SU-DHL-6 (cell line): ENCODE results near the gene WASF1.

Experiments
- H2AFZ ChIP-seq: fragments of 200-600 bp; sonication (generic); 2 replicates; pipeline ENCODE4 v1.6.1; 2014; ENCODE audit warnings: low read depth, mild to moderate bottlenecking, moderate library complexity, mixed read lengths, antibody characterized with exemption, low read length; ENCODE audit not compliant: severe bottlenecking
- H3F3A ChIP-seq: fragments of 200-600 bp; shearing (Covaris generic); 2 replicates; pipeline ENCODE4 v1.6.0; 2016; ENCODE audit warnings: antibody characterized with exemption, mild to moderate bottlenecking; ENCODE audit not compliant: insufficient read depth
- H3K27ac ChIP-seq: fragments of 200-600 bp; sonication (generic); 2 replicates; pipeline ENCODE4 v1.5.1; 2016; ENCODE audit warnings: low read depth, mild to moderate bottlenecking, low read length, moderate library complexity, mixed read lengths
- H3K27me3 ChIP-seq: fragments of 200-600 bp; sonication (generic), shearing (Covaris generic); 2 replicates; pipeline ENCODE4 v1.6.0; 2014; ENCODE audit warnings: mild to moderate bottlenecking, low read length
- H3K36me3 ChIP-seq: fragments of 200-600 bp; sonication (generic); 2 replicates; pipeline ENCODE4 v1.6.1; 2014; ENCODE audit warnings: mild to moderate bottlenecking, low read length, mixed read lengths
- H3K4me2 ChIP-seq: fragments of 300-600, 200-600 bp; shearing (Covaris generic), sonication (generic); 2 replicates; pipeline ENCODE4 v1.6.0; 2014; ENCODE audit warnings: low read length, low read depth, mild to moderate bottlenecking; ENCODE audit not compliant: poor library complexity, severe bottlenecking
- H3K4me3 ChIP-seq: fragments of 200-600 bp; sonication (generic); 2 replicates; pipeline ENCODE4 v1.5.1; 2014; ENCODE audit warnings: antibody characterized with exemption, low read length, mild to moderate bottlenecking, mixed read lengths; ENCODE audit not compliant: insufficient read depth, poor library complexity, severe bottlenecking
- H3K79me2 ChIP-seq: fragments of 200-600 bp; sonication (generic); 2 replicates; pipeline ENCODE4 v1.6.1; 2014; ENCODE audit warnings: mild to moderate bottlenecking, low read length, moderate library complexity; ENCODE audit not compliant: insufficient read depth
- H3K9ac ChIP-seq: fragments of 200-600 bp; sonication (generic); 2 replicates; pipeline ENCODE4 v1.7.0; 2014; ENCODE audit warnings: mild to moderate bottlenecking, low read length
- H3K9me2 ChIP-seq: fragments of 200-600 bp; sonication (generic); replicated peaks from 2 replicates; pipeline ENCODE4 v1.6.1; 2014; ENCODE audit warnings: low read length; ENCODE audit not compliant: insufficient read depth
- H3K9me3 ChIP-seq: fragments of 200-600 bp; sonication (generic); 2 replicates; pipeline ENCODE4 v1.6.1; 2014; ENCODE audit warnings: low read length, mixed read lengths; ENCODE audit not compliant: insufficient read depth
- H4K20me1 ChIP-seq: fragments of 200-600 bp; sonication (generic); 2 replicates; pipeline ENCODE4 v1.6.1; 2014; ENCODE audit warnings: low read depth, mild to moderate bottlenecking, antibody characterized with exemption, low read length, moderate library complexity, mixed read lengths
- EZH2phosphoT487 ChIP-seq: fragments of 200-600 bp; sonication (generic), shearing (Covaris generic); conservative IDR thresholded peaks from 2 replicates; pipeline ENCODE4 v1.6.1; 2018; ENCODE audit warnings: mild to moderate bottlenecking, antibody characterized with exemption, low read length, moderate library complexity, mixed read lengths
- TF ChIP-seq, protein P1 (sequence below): fragments of 200-600 bp; sonication (generic); IDR thresholded peaks from one replicate; pipeline ENCODE4 v1.5.1; 2017; ENCODE audit warnings: antibody characterized with exemption, mild to moderate bottlenecking, low read length, moderate library complexity; ENCODE audit not compliant: insufficient read depth, poor library complexity, severe bottlenecking

Gene WASF1

DNA sequence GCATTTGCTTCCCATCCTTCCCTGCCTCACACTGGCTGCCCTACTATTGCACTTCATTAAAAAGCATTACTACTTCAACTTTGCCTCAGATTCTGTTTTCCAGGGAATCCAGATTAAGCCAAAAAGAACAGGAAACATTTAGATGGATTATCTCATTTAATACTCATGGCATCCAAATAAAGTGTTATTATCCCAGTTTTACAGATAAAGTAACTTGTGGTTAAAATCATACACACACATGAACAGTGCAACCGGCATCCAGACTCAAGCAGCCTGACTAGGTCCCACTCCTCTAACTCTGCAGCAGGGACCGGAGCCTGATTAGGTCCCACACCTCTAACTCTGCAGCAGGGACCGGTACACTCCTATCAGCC is 129.0 kb downstream of the WASF1 start:
- Histone ChIP-seq H3K4me2 (no peak overlapping the region), H3K9ac (no peak overlapping the region), H3K9me3 (no peaks in the 10 kb centered on the region), H3K4me3 (no peak overlapping the region), H2AFZ (no peak overlapping the region), H3K79me2 (no peaks in the 10 kb centered on the region), H3K27me3 (no peaks in the 10 kb centered on the region), H3K36me3 (no peaks in the 10 kb centered on the region), H3K27ac (no peak overlapping the region), H3F3A (no peaks in the 10 kb centered on the region), H3K9me2 (no peaks in the 10 kb centered on the region), H4K20me1 (no peaks in the 10 kb centered on the region)
- TF ChIP-seq, protein P1, sequence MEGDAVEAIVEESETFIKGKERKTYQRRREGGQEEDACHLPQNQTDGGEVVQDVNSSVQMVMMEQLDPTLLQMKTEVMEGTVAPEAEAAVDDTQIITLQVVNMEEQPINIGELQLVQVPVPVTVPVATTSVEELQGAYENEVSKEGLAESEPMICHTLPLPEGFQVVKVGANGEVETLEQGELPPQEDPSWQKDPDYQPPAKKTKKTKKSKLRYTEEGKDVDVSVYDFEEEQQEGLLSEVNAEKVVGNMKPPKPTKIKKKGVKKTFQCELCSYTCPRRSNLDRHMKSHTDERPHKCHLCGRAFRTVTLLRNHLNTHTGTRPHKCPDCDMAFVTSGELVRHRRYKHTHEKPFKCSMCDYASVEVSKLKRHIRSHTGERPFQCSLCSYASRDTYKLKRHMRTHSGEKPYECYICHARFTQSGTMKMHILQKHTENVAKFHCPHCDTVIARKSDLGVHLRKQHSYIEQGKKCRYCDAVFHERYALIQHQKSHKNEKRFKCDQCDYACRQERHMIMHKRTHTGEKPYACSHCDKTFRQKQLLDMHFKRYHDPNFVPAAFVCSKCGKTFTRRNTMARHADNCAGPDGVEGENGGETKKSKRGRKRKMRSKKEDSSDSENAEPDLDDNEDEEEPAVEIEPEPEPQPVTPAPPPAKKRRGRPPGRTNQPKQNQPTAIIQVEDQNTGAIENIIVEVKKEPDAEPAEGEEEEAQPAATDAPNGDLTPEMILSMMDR = no peak
- TF ChIP-seq EZH2phosphoT487 = no peak
